Measurements from ENCODE around the gene ITPRID1.

DNA sequence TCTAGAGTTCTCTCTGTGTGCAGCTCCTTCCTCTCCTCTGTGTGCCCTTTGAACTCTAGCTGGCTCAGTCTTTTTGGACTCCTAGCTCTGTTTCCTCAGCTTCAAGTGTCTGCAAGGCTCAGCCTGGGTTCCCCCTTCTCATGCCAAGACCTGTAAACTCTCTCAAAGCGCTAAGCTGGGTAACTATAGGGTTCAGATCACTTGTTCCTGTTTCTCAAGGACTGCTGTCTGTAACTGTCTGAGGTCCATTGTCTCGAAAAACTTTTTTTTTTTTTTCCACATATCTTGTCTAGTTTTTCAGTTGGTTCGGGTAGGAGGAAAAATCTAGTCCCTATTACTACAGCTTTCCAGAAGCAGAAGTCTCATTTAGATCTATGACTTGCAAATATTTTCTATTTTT lies 126.5 kb downstream of the ITPRID1 start:
- TF ChIP-seq PRPF4 (IDR thresholded peaks at IDR 0.05; ENCODE audit: insufficient read depth, low read depth, low read length, poor library complexity, severe bottlenecking) (no peak), SRSF9 (IDR thresholded peaks at IDR 0.05; ENCODE audit: borderline replicate concordance, low read depth, low read length) (no peak)
